Stimulated activated CD4-positive, alpha-beta T cell treated with anti-CD3 and anti-CD28 coated beads, Interleukin-4, amount 100 ng/mL, for 4 hours (primary cell): Measurements from ENCODE around the gene PUSL1.

ENCODE experiments used
- DNase-seq, 2 experiments: peaks; one replicate each; pipeline ENCODE4 v3.0.0-alpha.2; 2020

PUSL1 gene, protein sequence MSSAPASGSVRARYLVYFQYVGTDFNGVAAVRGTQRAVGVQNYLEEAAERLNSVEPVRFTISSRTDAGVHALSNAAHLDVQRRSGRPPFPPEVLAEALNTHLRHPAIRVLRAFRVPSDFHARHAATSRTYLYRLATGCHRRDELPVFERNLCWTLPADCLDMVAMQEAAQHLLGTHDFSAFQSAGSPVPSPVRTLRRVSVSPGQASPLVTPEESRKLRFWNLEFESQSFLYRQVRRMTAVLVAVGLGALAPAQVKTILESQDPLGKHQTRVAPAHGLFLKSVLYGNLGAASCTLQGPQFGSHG

DNA sequence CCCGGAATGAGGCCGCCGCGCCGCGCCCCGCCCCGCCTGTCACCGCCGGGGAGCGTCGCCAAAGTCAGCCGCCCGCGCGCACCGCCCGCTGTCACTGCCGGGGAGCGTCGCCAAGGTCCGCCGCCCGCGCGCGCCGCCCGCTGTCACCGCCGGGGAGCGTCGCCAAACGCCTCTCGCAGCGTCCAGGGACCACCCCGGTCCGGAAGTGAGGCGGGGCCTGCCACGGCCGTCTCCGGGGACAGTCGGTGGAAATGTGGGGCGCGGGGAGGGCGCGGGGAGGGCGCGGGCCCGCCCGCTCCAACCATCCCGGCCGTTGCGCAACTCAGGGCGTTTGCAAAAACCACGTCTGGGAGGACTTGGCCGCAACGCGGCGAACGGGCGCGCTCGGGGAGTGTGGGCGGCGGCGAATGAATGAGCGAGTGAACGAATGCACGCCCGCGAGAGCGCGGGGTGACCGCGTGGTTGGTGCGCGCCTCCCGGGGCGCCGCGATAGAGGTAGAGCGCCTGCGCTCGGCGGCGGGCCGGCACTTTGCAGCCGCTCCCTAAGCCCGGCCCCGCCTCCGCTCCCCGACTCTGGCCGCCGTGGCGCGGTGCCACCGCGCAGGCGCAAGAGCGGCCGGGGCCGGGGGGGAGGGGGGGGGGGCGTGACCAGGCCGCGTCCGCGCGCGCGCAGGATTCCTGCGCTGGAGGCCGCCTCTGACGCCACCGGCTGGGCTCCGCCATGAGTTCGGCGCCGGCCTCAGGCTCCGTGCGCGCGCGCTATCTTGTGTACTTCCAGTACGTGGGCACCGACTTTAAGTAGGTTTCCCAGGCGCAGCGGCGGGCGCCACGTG is at the start of gene PUSL1, which contains the start of gene ACAP3:
Gene PUSL1, plus strand, starts transcription at position 675 of the 833 bp plus-strand sequence. Its CDS starts 47 bp downstream, at position 722.
Gene ACAP3, minus strand, starts transcription at position 8 of the 833 bp plus-strand sequence. CDS start 115 bp downstream, outside the sequence.
- DNase-seq, result peak; percentile 86

DNA sequence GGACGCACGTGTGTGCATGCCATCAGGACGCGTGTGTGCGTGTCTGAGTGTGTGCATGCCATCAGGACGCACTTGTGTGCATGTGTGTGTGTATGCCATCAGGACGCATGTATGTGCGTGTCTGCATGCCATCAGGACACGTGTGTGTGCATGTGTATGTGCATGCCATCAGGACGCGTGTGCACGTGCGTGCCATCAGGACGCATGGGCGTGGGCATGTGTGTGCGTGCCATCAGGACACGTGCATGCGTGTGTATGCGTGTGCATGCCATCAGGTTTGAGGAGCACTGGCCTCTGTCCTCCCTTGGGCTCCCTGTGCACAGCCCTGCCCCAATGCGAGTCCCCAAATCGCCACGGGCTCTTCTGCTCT is 49.3 kb upstream of the PUSL1 start:
- no peak for DNase-seq

DNA sequence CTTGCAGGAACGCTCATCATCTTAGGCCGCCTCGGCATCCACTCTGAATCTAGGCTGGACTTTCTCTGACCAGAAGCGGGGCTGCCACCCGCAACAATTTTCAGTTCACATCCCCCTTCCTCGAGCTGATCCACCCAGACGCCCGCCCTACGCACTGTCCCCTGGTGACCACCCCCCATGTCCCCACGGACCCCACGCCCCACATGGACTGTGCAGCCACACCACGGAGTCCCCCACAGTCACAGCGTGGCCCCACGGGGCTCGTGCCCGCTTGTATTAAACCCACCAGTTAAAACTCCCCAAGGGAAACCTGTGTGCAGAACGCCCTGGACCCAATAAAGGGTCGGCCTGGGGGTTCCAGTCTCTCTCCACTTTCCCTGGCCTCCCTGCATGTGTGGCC is 48.9 kb upstream of the PUSL1 start:
- no peak for DNase-seq

DNA sequence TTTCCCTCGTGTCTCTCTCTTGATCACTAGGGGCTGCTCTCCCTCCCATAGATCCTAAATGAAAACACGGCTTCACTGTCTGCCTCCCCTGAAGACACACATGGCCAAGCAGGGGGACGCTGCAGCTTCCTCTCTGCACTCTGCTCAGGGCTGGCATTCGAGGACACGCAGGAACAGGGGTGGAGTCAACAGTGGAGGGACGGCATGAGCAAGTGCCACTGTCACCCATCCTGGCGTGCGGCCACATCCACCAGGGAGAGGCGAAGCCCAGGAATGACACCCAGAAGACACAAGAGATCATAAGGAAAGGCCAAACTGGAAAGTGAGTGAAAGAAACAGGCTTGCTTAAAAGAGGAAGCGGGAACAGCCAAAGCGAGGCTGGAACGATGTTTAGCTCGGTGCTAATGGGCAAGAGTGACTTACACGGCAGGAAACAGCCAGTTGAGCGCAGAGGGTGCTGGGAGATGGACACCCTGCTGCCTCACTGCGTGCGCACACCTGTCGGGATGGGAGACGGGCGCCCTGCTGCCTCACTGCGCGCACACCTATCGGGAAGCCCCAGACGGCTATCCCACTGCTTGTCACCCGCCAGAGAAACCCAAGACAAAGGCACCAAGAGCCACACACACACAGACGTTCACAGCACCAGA is 48.3 kb upstream of the PUSL1 start:
- no peak for DNase-seq

DNA sequence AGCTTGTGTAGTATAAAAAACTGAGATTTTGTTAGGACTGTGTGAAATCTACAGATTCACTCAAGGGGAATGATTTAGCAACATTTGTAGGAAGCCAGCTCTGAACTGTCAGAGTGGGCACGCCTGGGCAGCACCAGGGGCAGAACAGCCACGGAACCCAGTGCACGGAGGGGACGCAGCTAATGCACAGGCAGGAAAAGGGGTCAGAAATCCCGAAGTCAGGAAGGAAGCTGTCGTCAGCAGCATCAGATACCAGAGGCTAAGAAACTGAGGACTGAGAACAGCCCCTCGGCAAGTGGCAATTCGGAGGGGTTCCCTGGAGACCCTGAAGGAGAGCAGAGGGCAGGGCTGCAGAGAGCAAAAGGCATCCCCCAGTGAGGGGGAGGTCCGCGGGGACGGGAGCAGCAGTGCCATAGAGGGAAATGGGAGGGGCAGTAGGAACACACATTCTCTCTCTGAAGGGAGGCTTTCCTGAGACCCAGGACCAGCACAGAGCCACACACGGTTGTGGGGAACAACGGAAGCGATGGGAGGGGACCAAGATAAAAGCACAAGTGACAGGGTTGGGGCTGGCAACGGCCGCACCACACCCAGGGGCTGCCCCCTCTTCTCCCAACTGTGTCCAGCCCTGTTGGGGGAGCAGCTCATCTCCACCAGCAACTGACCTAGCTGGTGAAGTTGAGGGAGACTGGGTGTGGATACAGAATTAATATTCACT is 47.4 kb upstream of the PUSL1 start:
- DNase-seq, result no peak

DNA sequence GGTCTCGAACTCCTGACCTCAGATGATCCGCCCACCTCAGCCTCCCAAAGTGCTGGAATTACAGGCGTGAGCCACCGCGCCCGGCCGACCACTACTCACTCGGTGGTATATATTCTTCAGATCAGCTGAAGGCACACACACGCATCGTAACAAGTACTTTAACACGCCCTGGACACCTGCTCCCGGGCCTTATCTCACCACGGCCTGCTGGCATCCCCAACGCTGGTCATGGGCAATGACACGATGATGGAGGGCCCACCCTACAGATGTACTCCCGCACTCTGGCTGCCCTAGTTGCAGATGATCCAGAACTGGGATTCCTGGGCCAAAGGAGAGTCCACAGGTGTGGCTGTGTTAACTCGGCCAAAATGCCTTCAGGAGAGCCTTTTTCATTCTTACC is 46.3 kb upstream of the PUSL1 start:
- DNase-seq, result no peak

DNA sequence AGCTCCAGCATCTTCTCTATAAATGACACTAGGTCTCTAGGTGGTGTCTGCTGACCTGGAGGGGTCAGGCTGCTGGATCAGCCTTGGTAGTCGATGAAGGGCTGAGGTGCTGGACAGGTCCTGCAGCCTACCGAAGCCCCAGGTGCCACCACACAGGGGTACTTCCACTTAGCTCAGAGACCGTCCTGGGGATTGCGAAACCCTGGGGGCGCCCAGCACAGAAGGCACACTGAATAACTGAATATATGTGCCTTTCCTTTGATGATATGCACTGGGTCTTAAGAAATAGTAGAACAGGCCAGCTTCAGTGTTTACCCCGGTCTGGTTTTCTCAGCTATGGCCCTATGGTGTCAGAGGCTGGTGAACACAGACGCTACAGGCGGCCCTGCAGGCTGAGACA is 45.6 kb upstream of the PUSL1 start:
- DNase-seq, result no peak

DNA sequence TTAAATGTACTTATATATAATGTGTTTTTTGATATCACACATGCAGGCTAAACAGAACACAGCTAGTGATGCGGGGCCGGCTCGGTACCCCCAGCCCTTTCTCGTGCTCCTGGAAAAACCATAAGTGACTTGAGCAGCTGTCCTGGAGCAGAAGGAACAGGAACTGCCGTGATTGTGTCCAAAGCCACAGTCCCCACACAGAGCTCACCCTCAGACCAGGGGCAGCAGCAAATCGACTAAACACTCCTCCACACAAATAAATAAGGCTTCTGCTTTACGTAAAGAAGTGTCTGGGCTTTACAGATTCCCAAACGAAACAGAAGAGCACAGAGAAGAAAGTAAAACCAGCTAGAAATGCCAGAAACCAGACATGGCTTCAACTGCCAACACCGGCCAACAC is 44.4 kb upstream of the PUSL1 start:
- DNase-seq, result no peak

DNA sequence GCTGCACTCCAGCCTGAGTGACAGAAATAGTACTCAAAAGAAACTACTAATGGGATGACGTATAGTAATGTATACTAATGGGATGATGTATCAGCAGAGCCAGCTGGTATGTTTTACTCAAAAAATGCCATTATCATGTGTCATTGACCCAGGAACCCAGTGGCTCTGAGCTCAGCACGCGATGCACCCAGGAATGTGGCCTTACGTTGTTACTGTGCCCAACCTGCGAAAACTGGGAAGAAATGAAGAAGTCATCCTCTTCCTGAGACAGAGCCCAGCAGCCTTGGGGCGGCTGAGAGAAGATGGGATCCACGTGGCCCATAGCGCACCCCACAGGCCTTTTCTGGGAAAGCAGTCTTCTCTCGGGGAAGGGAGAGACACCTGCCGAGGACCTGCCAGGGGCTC is 43.5 kb upstream of the PUSL1 start:
- DNase-seq, result no peak

DNA sequence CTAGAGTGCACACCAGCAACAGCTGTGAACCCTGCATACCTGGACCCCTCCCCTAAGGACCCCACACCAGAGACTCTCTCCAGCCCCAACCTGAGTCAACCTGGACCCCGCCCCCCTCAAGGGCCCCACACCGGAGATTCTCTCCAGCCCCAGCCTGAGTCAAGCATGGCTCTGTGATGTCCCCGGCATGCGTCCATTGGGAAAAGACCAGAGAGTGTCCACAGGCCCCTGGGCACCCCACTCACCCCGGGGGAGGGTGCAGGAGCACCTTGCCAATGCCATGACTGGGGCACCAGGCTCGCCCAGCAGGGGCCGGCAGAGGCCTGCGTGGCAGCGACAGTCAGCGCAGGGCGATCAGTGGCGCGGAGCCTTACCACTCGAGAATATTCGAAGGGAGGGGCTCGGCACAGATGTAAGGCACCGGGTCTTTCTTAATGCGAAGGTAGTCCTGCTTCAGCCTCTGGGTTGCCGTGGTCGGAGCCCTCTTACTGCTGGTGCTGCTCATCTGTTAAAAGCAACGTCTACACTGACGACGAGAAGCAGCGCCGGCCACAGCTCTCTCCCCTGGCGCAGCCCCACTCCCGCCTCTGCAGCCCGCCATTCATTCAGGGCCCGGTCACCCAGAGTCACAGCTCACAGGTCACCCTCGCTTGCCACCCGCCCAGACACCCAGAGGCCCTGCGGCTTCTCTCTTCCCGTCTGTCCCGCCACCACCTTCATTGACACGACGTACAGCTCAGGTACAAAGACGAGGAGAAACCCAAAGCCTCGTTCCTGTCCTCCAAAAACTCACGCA is 40.7 kb upstream of the PUSL1 start:
- no peak for DNase-seq

DNA sequence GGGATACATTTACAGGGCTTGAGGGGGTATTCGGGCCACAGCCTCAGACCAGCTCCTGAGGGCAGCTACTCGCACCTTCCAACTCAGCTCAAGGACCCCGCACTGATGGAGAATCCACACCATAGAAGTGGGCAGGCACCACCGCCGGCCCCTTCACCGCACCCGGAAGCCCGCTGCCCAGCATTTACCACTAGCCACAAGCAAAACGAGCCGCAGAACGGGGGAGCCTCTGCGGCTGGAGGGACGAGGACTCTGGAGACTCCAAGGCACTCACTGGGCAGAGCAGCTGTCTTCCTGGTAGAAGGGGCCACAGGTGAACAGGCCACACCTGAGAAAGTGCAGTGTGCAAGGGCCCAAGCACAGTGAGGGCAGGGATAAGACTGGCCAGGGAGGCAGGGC is 40.1 kb upstream of the PUSL1 start:
- DNase-seq, result no peak

DNA sequence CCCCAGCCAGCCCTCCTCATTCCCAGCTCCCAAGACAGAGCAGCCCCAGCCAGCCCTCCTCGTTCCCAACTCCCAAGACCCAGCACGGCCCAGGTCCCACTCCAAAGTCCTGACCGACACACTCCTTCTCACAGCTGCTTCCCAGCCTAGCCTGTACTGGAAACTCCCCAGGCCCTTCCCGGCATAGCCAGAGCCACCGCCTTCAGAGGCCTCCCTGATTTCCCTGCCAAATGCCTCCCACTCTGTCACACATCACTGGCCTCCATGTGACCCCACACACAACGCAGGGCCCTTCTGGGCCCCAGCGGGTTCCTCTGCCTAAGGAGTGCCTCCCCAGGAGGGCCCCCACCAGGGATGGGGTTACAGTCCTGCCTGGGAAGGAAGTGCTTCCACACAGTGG is 37.6 kb upstream of the PUSL1 start:
- DNase-seq, result no peak

DNA sequence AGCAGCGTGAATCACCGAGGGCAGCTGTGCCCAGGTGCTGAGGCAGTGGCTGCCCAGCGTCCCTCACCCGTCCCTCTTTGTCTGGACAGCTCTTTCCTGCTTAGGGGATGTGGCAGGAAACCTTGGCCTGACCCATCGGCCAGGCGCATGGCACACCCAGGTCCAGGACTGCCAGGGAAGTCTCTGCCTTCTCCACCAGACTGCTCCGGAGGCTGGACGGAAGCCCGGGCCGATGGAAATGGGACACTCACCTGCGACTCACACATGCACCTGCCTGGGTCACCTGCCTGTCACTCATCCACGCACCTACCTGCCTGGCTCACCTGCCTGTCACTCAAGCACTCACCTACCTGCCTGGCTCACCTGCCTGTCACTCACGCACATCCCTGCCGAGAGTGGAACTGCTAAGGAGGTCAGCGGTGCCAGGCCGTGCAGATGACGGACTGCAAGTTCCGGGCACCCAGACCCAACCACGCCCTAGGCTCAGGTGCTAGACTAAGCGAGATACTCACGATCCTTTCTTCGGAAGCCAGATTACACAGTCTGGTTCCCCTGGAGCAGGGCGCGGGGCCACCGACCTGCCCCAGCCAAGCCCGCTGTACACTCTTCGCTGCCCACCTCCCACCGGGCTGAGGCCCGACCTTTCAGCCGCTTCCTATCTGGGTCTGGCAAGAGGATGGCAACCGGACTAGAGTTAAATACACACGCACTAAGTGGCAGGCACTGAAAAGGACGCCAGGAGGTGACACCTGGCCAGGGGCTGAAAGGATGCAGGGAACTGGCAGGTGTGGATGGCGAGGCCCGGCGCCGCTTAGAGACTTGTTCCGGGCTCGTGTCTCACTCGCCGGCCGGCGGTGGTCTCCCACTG is 35.8 kb upstream of the PUSL1 start:
- DNase-seq, result no peak

DNA sequence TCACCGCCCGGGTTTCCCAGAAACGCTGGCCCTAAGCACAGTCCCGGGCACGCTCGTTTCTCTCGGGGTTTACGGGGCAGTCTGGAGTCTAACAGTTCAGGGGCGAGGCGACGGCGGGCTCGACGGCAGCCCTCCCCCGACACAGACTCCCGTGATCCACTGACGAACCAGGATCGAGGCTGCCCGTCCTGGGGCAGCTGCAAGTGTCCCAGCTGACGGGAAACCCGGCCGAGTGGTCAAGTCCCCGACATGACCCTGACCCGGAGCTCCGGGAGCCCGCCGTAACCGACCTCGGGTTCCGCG is 35.2 kb upstream of the PUSL1 start:
- DNase-seq, result no peak

DNA sequence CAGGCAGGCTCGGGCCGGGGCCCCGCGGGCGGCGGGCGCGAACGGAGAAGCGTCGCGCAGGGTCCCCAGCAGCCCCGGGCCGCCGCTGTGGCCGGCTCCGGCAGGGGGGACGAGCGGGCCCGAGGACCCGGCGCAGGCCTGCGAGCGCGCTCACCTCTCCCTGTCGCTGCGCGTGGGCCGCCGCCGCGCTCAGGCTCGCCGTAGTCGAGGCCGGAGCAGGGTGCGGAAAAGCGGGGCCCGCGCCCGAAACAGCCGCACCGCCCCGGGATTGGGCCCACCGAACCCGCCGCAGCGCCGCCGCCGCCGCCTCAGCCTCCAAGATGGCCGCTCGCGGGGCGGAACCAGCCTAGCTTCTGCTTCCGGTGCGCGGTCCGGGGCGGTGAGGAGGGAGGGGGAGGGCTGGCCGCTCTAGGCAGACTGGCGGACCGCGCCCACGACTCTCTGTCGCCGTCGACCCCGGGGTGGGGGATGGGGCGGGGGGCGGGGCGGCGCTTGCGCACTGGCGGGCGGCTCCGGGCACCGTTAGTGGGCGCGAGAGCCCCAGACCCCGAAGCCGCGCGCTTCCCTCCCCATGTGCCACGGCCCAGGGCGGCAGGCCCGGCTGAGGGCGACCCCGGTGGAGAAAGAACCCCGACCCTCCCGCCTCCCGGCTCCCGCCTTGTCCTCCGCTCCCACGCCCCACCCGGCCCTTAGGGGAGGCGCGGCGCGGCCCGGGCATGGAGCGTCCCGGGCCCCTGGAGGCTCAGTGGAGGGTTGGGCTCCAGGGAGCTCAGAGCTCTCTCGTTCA is 34.7 kb upstream of the PUSL1 start, which contains the start of gene UBE2J2:
Gene UBE2J2, minus strand, starts transcription at position 343 of the 787 bp plus-strand sequence. CDS start 5,862 bp downstream, outside the sequence.
- peak; percentile 92 to 93 for DNase-seq

DNA sequence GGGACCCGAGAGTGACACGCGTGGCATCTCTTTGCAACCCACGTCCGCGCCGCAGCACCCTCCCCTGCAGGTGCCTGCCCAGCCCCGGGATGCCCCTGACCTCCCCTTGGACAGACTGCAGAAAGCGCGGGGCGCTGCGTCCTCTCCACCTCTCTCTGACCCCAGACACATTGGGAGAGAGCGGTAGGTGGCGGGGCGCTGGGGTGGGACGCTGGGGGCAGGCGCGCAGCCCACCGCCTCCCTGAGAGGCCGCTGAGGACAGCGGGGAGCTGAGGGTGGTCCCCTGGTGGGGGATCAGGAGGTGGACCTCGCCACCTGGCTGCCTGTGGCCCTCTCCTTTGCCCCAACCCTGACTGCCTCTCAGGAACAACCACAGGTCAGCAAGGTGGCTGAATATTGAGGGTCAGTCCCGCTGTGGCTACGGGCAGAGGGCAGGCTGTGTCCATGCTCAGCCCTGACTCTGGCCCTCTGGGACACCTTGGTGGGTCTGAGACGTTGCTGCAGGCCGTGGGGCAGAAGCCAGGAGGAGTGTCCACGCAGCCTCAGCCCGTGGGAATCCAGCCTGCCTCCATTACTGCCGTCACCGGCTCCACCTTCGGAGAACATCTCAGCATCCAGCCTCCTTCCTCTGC is 34.0 kb upstream of the PUSL1 start:
- DNase-seq, result no peak

DNA sequence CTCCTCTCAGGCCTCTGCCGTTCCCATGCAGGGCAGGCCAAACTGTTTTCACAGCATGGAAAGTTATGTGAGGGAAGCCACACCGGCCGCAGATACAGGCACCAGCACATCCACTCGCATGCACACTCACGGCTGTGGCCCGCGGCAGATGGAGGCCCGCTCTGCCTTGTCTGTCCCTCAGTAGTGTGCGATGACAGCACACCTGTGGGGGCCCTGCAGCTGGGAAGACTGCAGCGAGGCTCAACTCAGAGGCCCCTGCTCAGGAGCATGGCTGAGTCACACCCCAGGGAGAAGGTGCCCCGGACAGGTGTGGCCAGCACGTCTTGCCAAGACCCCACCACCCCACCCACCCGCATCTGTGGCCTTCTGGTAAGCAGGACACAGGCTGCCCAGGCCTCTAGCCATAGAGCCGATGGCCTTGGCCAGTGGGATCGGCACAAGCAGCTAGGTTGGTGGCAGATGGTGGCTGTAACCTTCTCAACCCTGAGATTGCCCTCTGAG is 33.4 kb upstream of the PUSL1 start:
- no peak for DNase-seq

DNA sequence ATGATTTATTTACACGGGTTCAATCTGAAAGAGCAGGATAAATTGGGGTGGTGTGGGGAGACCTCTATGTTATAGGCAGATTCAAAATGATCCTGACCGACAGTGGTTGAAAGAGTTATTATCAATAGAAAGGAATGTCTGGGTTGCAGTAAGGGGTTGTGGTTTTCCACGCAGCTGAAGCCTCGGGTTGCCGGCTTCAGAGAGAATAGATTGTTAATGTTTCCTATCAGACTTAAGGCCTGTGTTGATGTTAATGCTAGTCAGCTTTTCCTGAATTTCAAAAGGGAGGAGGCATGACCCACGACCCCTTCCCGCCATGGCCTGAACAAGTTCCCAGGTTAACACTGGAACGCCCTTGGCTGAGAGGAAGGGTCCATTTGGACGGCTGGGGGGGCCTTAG is 32.6 kb upstream of the PUSL1 start:
- DNase-seq, result no peak

DNA sequence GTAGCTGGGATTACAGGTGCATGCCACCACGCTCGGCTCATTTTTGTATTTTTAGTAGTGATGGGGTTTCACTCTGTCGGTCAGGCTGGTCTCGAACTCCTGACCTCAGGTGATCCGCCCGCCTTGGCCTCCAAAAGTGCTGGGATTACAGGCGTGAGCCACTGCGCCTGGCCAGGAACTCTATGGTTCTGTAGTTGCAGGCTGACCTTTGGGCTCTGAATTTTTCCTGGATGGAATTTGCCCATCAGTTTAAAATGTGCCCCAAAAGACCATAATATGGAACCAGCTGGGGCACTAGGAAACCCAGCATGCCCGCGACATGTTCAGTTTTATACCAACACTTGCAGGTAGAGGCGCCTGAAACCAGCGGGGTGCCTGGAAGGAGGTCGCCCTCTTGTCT is 29.8 kb upstream of the PUSL1 start:
- DNase-seq, result no peak

DNA sequence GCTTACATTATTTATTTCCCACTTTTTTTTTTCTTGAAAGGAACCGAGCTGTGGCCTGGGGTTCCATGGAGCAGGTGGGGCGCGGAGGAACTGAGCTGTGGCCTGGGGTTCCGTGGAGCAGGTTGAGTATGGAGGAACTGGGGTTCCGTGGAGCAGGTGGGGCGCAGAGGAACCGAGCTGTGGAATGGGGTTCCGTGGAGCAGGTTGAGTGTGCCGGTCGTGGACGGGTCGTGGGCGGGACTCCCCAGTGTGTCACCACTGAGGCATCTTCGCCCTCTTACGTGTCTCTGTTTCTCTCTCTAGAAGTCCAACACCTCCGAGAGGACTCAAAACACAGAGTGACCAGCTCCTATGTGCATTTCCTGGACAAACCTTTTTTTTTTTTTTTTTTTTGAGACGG is 29.4 kb upstream of the PUSL1 start:
- DNase-seq, result no peak
